Measurements from ENCODE around the gene S100A5.
A peak's percentile ranks its signal among the peaks of the same experiment; 100 is the strongest.
"Not testable (repeated sequence)": the region's sequence is repeated elsewhere in the genome, so short reads cannot be mapped to it uniquely, and the experiment has no call there.

Gene S100A5

GRCh38 chr1:153566414-153567371 is 26.0 kb upstream of the S100A5 start:
- peak; percentile 88 for DNase-seq (ENCODE audit: low read depth, low spot score)

GRCh38 chr1:153565529-153566374 is 25.0 kb upstream of the S100A5 start, which contains the start of gene S100A2:
TSS of gene S100A2 (minus strand) at chr1:153565844. CDS start at chr1:153563877, 1,967 bp downstream.
- DNase-seq (ENCODE audit: low read depth, low spot score) = no peak

GRCh38 chr1:153563991-153564390 is 23.3 kb upstream of the S100A5 start:
- no peak for DNase-seq (ENCODE audit: low read depth, low spot score)

- no peak for DNase-seq (ENCODE audit: low read depth, low spot score)
Observed at GRCh38 chr1:153563483-153563901, 22.8 kb upstream of the S100A5 start.

GRCh38 chr1:153562021-153562420 is 21.3 kb upstream of the S100A5 start:
- DNase-seq (ENCODE audit: low read depth, low spot score) = not testable (repeated sequence)

- DNase-seq (ENCODE audit: low read depth, low spot score) = no peak
Observed at GRCh38 chr1:153561466-153561985, 20.8 kb upstream of the S100A5 start.

- no peak for DNase-seq (ENCODE audit: low read depth, low spot score)
Observed at GRCh38 chr1:153560771-153561465, 20.2 kb upstream of the S100A5 start.

- no peak for DNase-seq (ENCODE audit: low read depth, low spot score)
Observed at GRCh38 chr1:153560241-153560640, 19.5 kb upstream of the S100A5 start.

GRCh38 chr1:153557877-153558276 is 17.1 kb upstream of the S100A5 start:
- no peak for DNase-seq (ENCODE audit: low read depth, low spot score)

GRCh38 chr1:153556348-153556747 is 15.6 kb upstream of the S100A5 start:
- no peak for DNase-seq (ENCODE audit: low read depth, low spot score)

- DNase-seq (ENCODE audit: low read depth, low spot score) = no peak
Observed at GRCh38 chr1:153553830-153554541, 13.3 kb upstream of the S100A5 start.

- DNase-seq (ENCODE audit: low read depth, low spot score) = no peak
Observed at GRCh38 chr1:153553096-153553495, 12.4 kb upstream of the S100A5 start.

- no peak for DNase-seq (ENCODE audit: low read depth, low spot score)
Observed at GRCh38 chr1:153552335-153552734, 11.6 kb upstream of the S100A5 start.

- DNase-seq (ENCODE audit: low read depth, low spot score) = no peak
Observed at GRCh38 chr1:153550827-153551500, 10.2 kb upstream of the S100A5 start.

GRCh38 chr1:153550398-153550758 is 9.6 kb upstream of the S100A5 start:
- DNase-seq (ENCODE audit: low read depth, low spot score) = no peak

GRCh38 chr1:153549741-153550397 is 9.1 kb upstream of the S100A5 start:
- DNase-seq (ENCODE audit: low read depth, low spot score) = no peak

- no peak for DNase-seq (ENCODE audit: low read depth, low spot score)
Observed at GRCh38 chr1:153548722-153549688, 8.3 kb upstream of the S100A5 start, which contains the start of gene S100A3. TSS of gene S100A3 (minus strand) at chr1:153549258. CDS start at chr1:153548485, 773 bp downstream.
